Neuronal stem cell (in vitro differentiated cells): ENCODE data around the gene IQCK.

ENCODE experiments used
- DNase-seq: peaks from one replicate; pipeline ENCODE4 v3.0.0-alpha.2; 2013; ENCODE audit warnings: low spot score
- H2AFZ ChIP-seq: one replicate; pipeline ENCODE4 v1.6.1; 2013; ENCODE audit warnings: mild to moderate bottlenecking, low read length, inconsistent platforms
- H2AK5ac ChIP-seq: 2 replicates; pipeline ENCODE4 v1.6.1; 2013; ENCODE audit warnings: low read depth, mild to moderate bottlenecking, inconsistent platforms, low read length, moderate library complexity, mixed read lengths
- H2BK120ac ChIP-seq: 2 replicates; pipeline ENCODE4 v1.6.1; 2013; ENCODE audit warnings: low read depth, mild to moderate bottlenecking, inconsistent platforms, low read length, moderate library complexity, mixed read lengths
- H2BK12ac ChIP-seq: one replicate; pipeline ENCODE4 v1.6.1; 2013; ENCODE audit warnings: low read length, inconsistent platforms
- H2BK15ac ChIP-seq: 2 replicates; pipeline ENCODE4 v1.6.1; 2013; ENCODE audit warnings: mild to moderate bottlenecking, low read length, inconsistent platforms, mixed read lengths
- H2BK5ac ChIP-seq: one replicate; pipeline ENCODE4 v1.6.1; 2013; ENCODE audit warnings: inconsistent platforms, mild to moderate bottlenecking, low read length, moderate library complexity
- H3K14ac ChIP-seq: one replicate; pipeline ENCODE4 v1.6.1; 2013; ENCODE audit warnings: low read length, inconsistent platforms
- H3K18ac ChIP-seq: 2 replicates; pipeline ENCODE4 v1.6.1; 2013; ENCODE audit warnings: low read length, inconsistent platforms
- H3K23ac ChIP-seq: 2 replicates; pipeline ENCODE4 v1.6.1; 2013; ENCODE audit warnings: low read depth, mild to moderate bottlenecking, mixed read lengths, low read length, inconsistent platforms; ENCODE audit not compliant: poor library complexity
- H3K27ac ChIP-seq: replicated peaks from 3 replicates; pipeline ENCODE4 v1.5.1; 2013; ENCODE audit warnings: low read length, inconsistent platforms
- H3K27me3 ChIP-seq, 3 experiments: 2 replicates each; pipeline ENCODE4 v1.6.1; 2013; ENCODE audit warnings: low read length in 3 of 3, mild to moderate bottlenecking in 2 of 3, inconsistent platforms in 1 of 3, low read depth in 1 of 3, mixed read lengths in 1 of 3, moderate library complexity in 1 of 3; ENCODE audit not compliant: control insufficient read depth in 3 of 3, insufficient read depth in 3 of 3
- H3K36me3 ChIP-seq, 2 donors: replicated peaks in 1 of 2; 2 replicates each; pipeline ENCODE4 v1.6.1; 2013; ENCODE audit warnings: low read length in 2 of 2; ENCODE audit not compliant: control insufficient read depth in 2 of 2, insufficient read depth in 2 of 2
- H3K4ac ChIP-seq: 2 replicates; pipeline ENCODE4 v1.6.1; 2013; ENCODE audit warnings: inconsistent platforms, mild to moderate bottlenecking, low read length, moderate library complexity
- H3K4me1 ChIP-seq, 2 donors: 1 replicate in 1 of 2; 2 replicates in 1 of 2; pipeline ENCODE4 v1.6.1; 2013; ENCODE audit warnings: low read length in 2 of 2, low read depth in 1 of 2; ENCODE audit not compliant: control insufficient read depth in 2 of 2, insufficient read depth in 1 of 2
- H3K4me2 ChIP-seq: one replicate; pipeline ENCODE4 v1.6.1; 2013; ENCODE audit warnings: mild to moderate bottlenecking, low read length, inconsistent platforms; ENCODE audit not compliant: insufficient read depth, poor library complexity, severe bottlenecking
- H3K4me3 ChIP-seq, 2 donors: 2 replicates each; pipeline ENCODE4 v1.5.1; 2013; ENCODE audit warnings: low read length in 2 of 2, mild to moderate bottlenecking in 2 of 2, inconsistent platforms in 1 of 2, moderate library complexity in 1 of 2
- H3K79me1 ChIP-seq: one replicate; pipeline ENCODE4 v1.6.1; 2013; ENCODE audit warnings: low read depth, mild to moderate bottlenecking, inconsistent platforms, low read length, moderate library complexity
- H3K9ac ChIP-seq: one replicate; pipeline ENCODE4 v1.6.1; 2013; ENCODE audit warnings: mild to moderate bottlenecking, low read depth, low read length, inconsistent platforms; ENCODE audit not compliant: poor library complexity
- H3K9me3 ChIP-seq, 2 donors: replicated peaks in 1 of 2; 2 replicates each; pipeline versions ENCODE3 to v1.6.1; 2013; ENCODE audit warnings: low read length in 2 of 2, mild to moderate bottlenecking in 2 of 2, inconsistent platforms in 1 of 2, low read depth in 1 of 2, mixed read lengths in 1 of 2, moderate library complexity in 1 of 2; ENCODE audit not compliant: control insufficient read depth in 2 of 2, insufficient read depth in 1 of 2
- H4K8ac ChIP-seq: one replicate; pipeline ENCODE4 v1.6.1; 2013; ENCODE audit warnings: low read depth, mild to moderate bottlenecking, inconsistent platforms, low read length, moderate library complexity
- H4K91ac ChIP-seq: one replicate; pipeline ENCODE4 v1.6.1; 2013; ENCODE audit warnings: low read length, low read depth, mild to moderate bottlenecking, inconsistent platforms; ENCODE audit not compliant: poor library complexity
- WGBS, 2 donors: extraction: QIAGEN DNeasy Blood & Tissue Kit; methylation state at CpG; one replicate each; pipeline ENCODE4 v1.1.7; 2013; ENCODE audit warnings: missing lambda C conversion rate in 2 of 2, mixed read lengths in 1 of 2; ENCODE audit not compliant: insufficient read length in 2 of 2, insufficient replicate concordance in 1 of 2; ENCODE audit errors: extremely low coverage in 2 of 2; 5-methylcytosine and 5-hydroxymethylcytosine counted together

Gene IQCK

DNA sequence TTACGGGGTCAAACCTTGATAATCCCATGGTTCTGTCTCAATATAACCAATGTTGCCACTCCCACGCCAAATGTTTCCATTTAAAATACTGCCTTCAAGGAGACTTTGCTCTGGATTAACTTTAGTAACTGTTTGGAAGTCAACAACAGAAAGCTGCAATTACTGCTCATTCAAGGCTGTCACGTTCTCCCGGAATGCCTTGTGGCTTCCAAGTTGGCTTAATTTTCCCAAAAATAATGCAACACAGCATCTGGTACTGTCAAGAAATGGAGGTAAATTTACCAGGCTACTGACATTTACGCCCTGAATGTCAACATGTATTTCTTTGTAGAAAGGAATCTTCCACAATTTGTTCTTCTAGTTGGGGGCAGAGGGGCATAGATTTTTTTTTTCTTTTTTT is 128.4 kb downstream of the IQCK start:
- no peak overlapping the region for H2AFZ ChIP-seq
- no peak overlapping the region for H2BK5ac ChIP-seq
- H2BK120ac ChIP-seq, result no peak overlapping the region
- no peak overlapping the region for H3K14ac ChIP-seq
- DNase-seq, result no peak
- H3K18ac ChIP-seq, result no peak overlapping the region
- H3K27me3 ChIP-seq, result no peaks in the 10 kb centered on the region
- H3K27ac ChIP-seq, result no peak overlapping the region
- no peaks in the 10 kb centered on the region for H3K36me3 ChIP-seq
- H3K4ac ChIP-seq, result no peak overlapping the region
- no peaks in the 10 kb centered on the region for H3K79me1 ChIP-seq
- no peak overlapping the region for H2AK5ac ChIP-seq
- no peaks in the 10 kb centered on the region for H3K9me3 ChIP-seq
- H4K91ac ChIP-seq, result no peak overlapping the region
- no peak overlapping the region for H3K4me3 ChIP-seq
- H3K4me1 ChIP-seq, result peaks cover 2 to 7% of the 10 kb centered on the region in 2 donors
- no CpG with 5 or more reads among the region's 5 CpGs for WGBS, 2 donors
- no peak overlapping the region for H2BK15ac ChIP-seq
- H3K4me2 ChIP-seq, result no peak overlapping the region
- H2BK12ac ChIP-seq, result no peak overlapping the region
- H3K9ac ChIP-seq, result no peak overlapping the region
- H3K23ac ChIP-seq, result no peak overlapping the region
- H4K8ac ChIP-seq, result no peak overlapping the region

DNA sequence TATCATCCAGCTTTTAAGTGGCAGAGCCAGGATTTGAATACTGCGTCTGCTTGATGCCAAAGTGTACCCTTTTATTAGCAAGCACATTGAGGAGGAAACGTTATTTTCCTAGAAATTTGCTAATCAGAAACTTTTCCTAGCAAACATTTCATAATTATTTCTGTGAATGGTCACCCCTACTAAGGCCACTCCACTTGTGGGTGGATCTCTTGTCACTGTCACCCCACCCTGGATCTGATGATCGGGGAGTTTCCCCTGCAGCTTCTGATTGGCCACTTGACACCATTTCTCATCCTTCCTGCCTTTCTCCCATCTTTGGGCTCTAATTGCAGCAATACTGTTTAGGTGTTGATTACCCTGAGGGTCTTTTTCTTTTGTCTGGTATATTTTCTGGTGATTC is 130.7 kb downstream of the IQCK start:
- no peak overlapping the region for H2BK5ac ChIP-seq
- H3K79me1 ChIP-seq, result no peaks in the 10 kb centered on the region
- H2AK5ac ChIP-seq, result no peak overlapping the region
- H3K9me3 ChIP-seq, result no peaks in the 10 kb centered on the region
- H3K23ac ChIP-seq, result no peak overlapping the region
- H3K36me3 ChIP-seq, result no peaks in the 10 kb centered on the region
- H3K18ac ChIP-seq, result no peak overlapping the region
- no peak overlapping the region for H3K4ac ChIP-seq
- no peak overlapping the region for H2AFZ ChIP-seq
- no peak for DNase-seq
- H2BK15ac ChIP-seq, result no peak overlapping the region
- H3K4me1 ChIP-seq, result peaks cover 5 to 13% of the 10 kb centered on the region in 2 donors
- H3K9ac ChIP-seq, result no peak overlapping the region
- H2BK12ac ChIP-seq, result no peak overlapping the region
- no peak overlapping the region for H3K14ac ChIP-seq
- no peak overlapping the region for H3K4me2 ChIP-seq
- H3K27me3 ChIP-seq, result no peaks in the 10 kb centered on the region
- H3K27ac ChIP-seq, result no peak overlapping the region
- no peak overlapping the region for H3K4me3 ChIP-seq
- WGBS, 2 donors, result no CpG with 5 or more reads among the region's 3 CpGs
- H4K91ac ChIP-seq, result no peak overlapping the region
- no peak overlapping the region for H4K8ac ChIP-seq
- H2BK120ac ChIP-seq, result no peak overlapping the region

DNA sequence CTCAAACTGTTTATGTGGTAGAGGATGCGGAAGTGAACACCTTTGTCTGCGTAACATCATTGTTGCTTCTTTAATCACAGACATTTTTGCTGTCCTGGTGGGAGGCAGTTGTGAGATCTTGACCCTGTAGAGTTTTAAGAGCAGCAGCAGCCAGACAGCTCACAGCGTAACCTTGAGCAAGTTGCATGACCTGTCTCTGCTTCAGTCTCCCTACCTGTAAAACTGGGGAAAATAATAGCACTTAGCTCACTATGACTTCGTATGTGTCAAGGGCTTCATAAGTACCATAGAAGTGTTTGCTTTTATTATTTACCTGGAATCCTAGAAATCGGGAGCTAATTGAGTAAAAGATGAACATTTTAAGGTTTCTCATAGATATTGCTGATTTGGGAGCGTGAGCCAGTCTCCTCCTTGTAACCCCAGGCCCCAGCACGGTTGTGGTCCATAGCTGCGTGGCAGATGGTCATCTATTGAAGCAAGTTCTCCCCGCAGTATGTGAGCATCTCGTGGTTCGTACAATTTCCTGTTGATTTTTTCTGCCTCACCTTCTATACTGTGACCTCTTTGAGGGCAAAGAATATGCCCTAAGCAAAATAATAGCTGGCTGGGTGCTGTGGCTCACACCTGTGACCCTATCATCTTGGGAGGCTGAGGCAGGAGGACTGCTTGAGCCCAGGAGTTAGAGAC is 132.2 kb downstream of the IQCK start:
- Histone ChIP-seq H3K18ac (no peak overlapping the region), H3K36me3 (peaks cover 0 to under 1% of the 10 kb centered on the region in 2 donors), H3K4me3 (no peak overlapping the region), H3K79me1 (no peaks in the 10 kb centered on the region), H3K27me3 (no peaks in the 10 kb centered on the region), H2BK12ac (no peak overlapping the region), H3K4me2 (no peak overlapping the region), H3K9me3 (no peaks in the 10 kb centered on the region), H2AK5ac (no peak overlapping the region), H4K91ac (no peak overlapping the region), H2BK15ac (no peak overlapping the region), H3K4ac (no peak overlapping the region), H2AFZ (no peak overlapping the region), H2BK5ac (no peak overlapping the region), H3K14ac (no peak overlapping the region), H2BK120ac (no peak overlapping the region), H3K23ac (no peak overlapping the region), H3K27ac (no peak overlapping the region), H3K4me1 (peaks cover 5 to 14% of the 10 kb centered on the region in 2 donors), H4K8ac (no peak overlapping the region), H3K9ac (no peak overlapping the region)
- DNase-seq, result no peak
- WGBS, 2 donors, result no CpG with 5 or more reads among the region's 11 CpGs

DNA sequence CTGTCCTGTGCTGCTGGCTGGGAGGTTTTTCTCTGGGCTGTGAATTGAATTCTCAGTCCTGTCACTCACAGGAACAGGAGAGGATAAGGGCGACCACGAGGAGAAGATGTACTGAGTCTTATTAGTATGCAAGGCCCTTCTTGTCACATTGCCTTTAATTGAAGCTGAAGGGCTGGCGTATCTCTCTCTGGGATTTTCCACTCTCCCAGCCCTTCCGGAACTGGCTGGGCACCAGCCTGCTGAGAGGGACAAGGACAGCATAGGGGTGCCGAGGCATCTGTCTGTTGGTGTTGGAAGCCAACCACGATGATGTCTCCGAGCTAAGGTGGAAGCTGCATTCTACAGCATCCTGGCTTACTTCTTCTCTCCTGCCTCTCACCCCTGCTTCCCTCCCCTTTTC is 133.4 kb downstream of the IQCK start:
- no peak for DNase-seq
- no peak overlapping the region for H3K4me2 ChIP-seq

More for the DNA sequence above, 133.4 kb downstream of the IQCK start:
- H3K79me1 ChIP-seq, result no peaks in the 10 kb centered on the region
- H3K9ac ChIP-seq, result no peak overlapping the region
- H4K8ac ChIP-seq, result no peak overlapping the region
- no peak overlapping the region for H2BK120ac ChIP-seq
- peaks cover 0 to 13% of the 10 kb centered on the region in 2 donors for H3K36me3 ChIP-seq
- peak overlapping the region; percentile 32 for H2AFZ ChIP-seq
- no CpG with 5 or more reads among the region's 7 CpGs for WGBS, 2 donors
- H3K4ac ChIP-seq, result no peak overlapping the region
- H3K18ac ChIP-seq, result no peak overlapping the region
- no peak overlapping the region for H3K14ac ChIP-seq
- no peak overlapping the region for H2BK15ac ChIP-seq
- peaks cover 5 to 14% of the 10 kb centered on the region in 2 donors for H3K4me1 ChIP-seq
- no peak overlapping the region for H2BK12ac ChIP-seq
- no peaks in the 10 kb centered on the region for H3K27me3 ChIP-seq
- no peak overlapping the region for H3K4me3 ChIP-seq
- H4K91ac ChIP-seq, result no peak overlapping the region
- H3K9me3 ChIP-seq, result no peaks in the 10 kb centered on the region
- H2AK5ac ChIP-seq, result no peak overlapping the region
- no peak overlapping the region for H2BK5ac ChIP-seq
- H3K23ac ChIP-seq, result no peak overlapping the region
- no peak overlapping the region for H3K27ac ChIP-seq
